NCI-H748 treated with DMSO at 0.1 percent for 48 hours (cell line): ENCODE data around the gene ARMCX2.
"Not testable (repeated sequence)": the region's sequence is repeated elsewhere in the genome, so short reads cannot be mapped to it uniquely, and the experiment has no call there.

Source experiments
- DNase-seq: peaks from one replicate; lab custom pipeline; 2025; lab: John Stamatoyannopoulos, UW

The ARMCX2 gene

GRCh38 chrX:101659601-101660063 lies at the start of gene ARMCX2:
Gene ARMCX2, minus strand, starts transcription at chrX:101659850. Its CDS starts 2,262 bp downstream, at chrX:101657588.
- DNase-seq, result peak; percentile 19

GRCh38 chrX:101709384-101709783 lies 49.7 kb upstream of the ARMCX2 start:
- DNase-seq, result no peak

- no peak for DNase-seq
Measured at GRCh38 chrX:101708163-101708562, 48.5 kb upstream of the ARMCX2 start.

- no peak for DNase-seq
Measured at GRCh38 chrX:101693476-101693875, 33.8 kb upstream of the ARMCX2 start.

GRCh38 chrX:101691835-101692234 lies 32.2 kb upstream of the ARMCX2 start:
- no peak for DNase-seq

GRCh38 chrX:101686574-101686973 lies 26.9 kb upstream of the ARMCX2 start:
- no peak for DNase-seq

GRCh38 chrX:101685923-101686322 lies 26.3 kb upstream of the ARMCX2 start:
- no peak for DNase-seq

GRCh38 chrX:101682723-101683122 lies 23.1 kb upstream of the ARMCX2 start:
- no peak for DNase-seq

- DNase-seq, result no peak
Measured at GRCh38 chrX:101677028-101677427, 17.4 kb upstream of the ARMCX2 start.

- no peak for DNase-seq
Measured at GRCh38 chrX:101676571-101676970, 16.9 kb upstream of the ARMCX2 start.

- DNase-seq, result no peak
Measured at GRCh38 chrX:101668143-101668542, 8.5 kb upstream of the ARMCX2 start.

- peak; percentile 32 for DNase-seq
Measured at GRCh38 chrX:101658661-101659491, 774 bp downstream of the ARMCX2 start.

- DNase-seq, result no peak
Measured at GRCh38 chrX:101657495-101657894, 2.2 kb downstream of the ARMCX2 start.

GRCh38 chrX:101656817-101657216 lies 2.8 kb downstream of the ARMCX2 start:
- no peak for DNase-seq

GRCh38 chrX:101655534-101655933 lies 4.1 kb downstream of the ARMCX2 start:
- DNase-seq, result no peak

GRCh38 chrX:101647716-101648115 lies 11.9 kb downstream of the ARMCX2 start:
- not testable (repeated sequence) for DNase-seq

GRCh38 chrX:101642093-101642492 lies 17.6 kb downstream of the ARMCX2 start:
- no peak for DNase-seq

- no peak for DNase-seq
Measured at GRCh38 chrX:101639583-101639982, 20.1 kb downstream of the ARMCX2 start.

- peak; percentile 21 for DNase-seq
Measured at GRCh38 chrX:101619364-101619763, 40.3 kb downstream of the ARMCX2 start.

- peak; percentile 58 for DNase-seq
Measured at GRCh38 chrX:101617211-101618191, 42.1 kb downstream of the ARMCX2 start, which contains the start of gene ARMCX6. Gene ARMCX6, minus strand, starts transcription at chrX:101618000. Its CDS starts 1,380 bp downstream, at chrX:101616620.

- peak; percentile 5 for DNase-seq
Measured at GRCh38 chrX:101605728-101606127, 53.9 kb downstream of the ARMCX2 start.
